Measurements from ENCODE around the gene DSC3.
"Not testable (repeated sequence)": the region's sequence is repeated elsewhere in the genome, so short reads cannot be mapped to it uniquely, and the experiment has no call there.

The DSC3 gene

GRCh38 chr18:31043709-31044108, 1.2 kb upstream of the DSC3 start:
- no peak overlapping the region for H3K27ac ChIP-seq (ENCODE audit: insufficient read depth, low read depth, low read length, poor library complexity, severe bottlenecking)
- H3K36me3 ChIP-seq (ENCODE audit: control insufficient read depth, insufficient read depth, low read length), result no peaks in the 10 kb centered on the region
- no peak overlapping the region for H3K4me3 ChIP-seq (ENCODE audit: insufficient read depth, low read depth, low read length)
- peaks cover 7% of the 10 kb centered on the region for H3K4me1 ChIP-seq (ENCODE audit: control insufficient read depth, insufficient read depth, low read length)
- peaks cover 61% of the 10 kb centered on the region for H3K27me3 ChIP-seq (ENCODE audit: control insufficient read depth, insufficient read depth, low read length, poor library complexity, severe bottlenecking)
- no peaks in the 10 kb centered on the region for H3K9me3 ChIP-seq (ENCODE audit: control insufficient read depth, low read length)
- 75 to 77% methylated on average over 7 of the region's 7 CpGs for whole genome bisulfite sequencing, 2 experiments

GRCh38 chr18:31042084-31042405, 497 bp downstream of the DSC3 start:
- no peaks in the 10 kb centered on the region for H3K9me3 ChIP-seq (ENCODE audit: control insufficient read depth, low read length)
- no peaks in the 10 kb centered on the region for H3K36me3 ChIP-seq (ENCODE audit: control insufficient read depth, insufficient read depth, low read length)
- H3K4me1 ChIP-seq (ENCODE audit: control insufficient read depth, insufficient read depth, low read length), result peaks cover 7% of the 10 kb centered on the region
- H3K4me3 ChIP-seq (ENCODE audit: insufficient read depth, low read depth, low read length), result peak overlapping the region; percentile 38
- 1% methylated on average over 17 of the region's 17 CpGs for WGBS, 2 experiments
- H3K27me3 ChIP-seq (ENCODE audit: control insufficient read depth, insufficient read depth, low read length, poor library complexity, severe bottlenecking), result peaks cover 66% of the 10 kb centered on the region
- H3K27ac ChIP-seq (ENCODE audit: insufficient read depth, low read depth, low read length, poor library complexity, severe bottlenecking), result no peak overlapping the region

- Histone ChIP-seq H3K27me3 (ENCODE audit: control insufficient read depth, insufficient read depth, low read length, poor library complexity, severe bottlenecking) (peaks cover 66% of the 10 kb centered on the region), H3K4me3 (ENCODE audit: insufficient read depth, low read depth, low read length) (peak overlapping the region; percentile 38), H3K4me1 (ENCODE audit: control insufficient read depth, insufficient read depth, low read length) (peaks cover 7% of the 10 kb centered on the region), H3K27ac (ENCODE audit: insufficient read depth, low read depth, low read length, poor library complexity, severe bottlenecking) (no peak overlapping the region), H3K36me3 (ENCODE audit: control insufficient read depth, insufficient read depth, low read length) (no peaks in the 10 kb centered on the region), H3K9me3 (ENCODE audit: control insufficient read depth, low read length) (no peaks in the 10 kb centered on the region)
- WGBS, 2 experiments, result 2% methylated on average over 52 of the region's 52 CpGs
Observed at GRCh38 chr18:31041271-31042083, 1.1 kb downstream of the DSC3 start.

GRCh38 chr18:31040686-31041270, 1.8 kb downstream of the DSC3 start:
- Histone ChIP-seq H3K4me3 (ENCODE audit: insufficient read depth, low read depth, low read length) (peak overlapping the region; percentile 38), H3K36me3 (ENCODE audit: control insufficient read depth, insufficient read depth, low read length) (no peaks in the 10 kb centered on the region), H3K4me1 (ENCODE audit: control insufficient read depth, insufficient read depth, low read length) (peaks cover 7% of the 10 kb centered on the region), H3K27ac (ENCODE audit: insufficient read depth, low read depth, low read length, poor library complexity, severe bottlenecking) (no peak overlapping the region), H3K27me3 (ENCODE audit: control insufficient read depth, insufficient read depth, low read length, poor library complexity, severe bottlenecking) (peaks cover 66% of the 10 kb centered on the region), H3K9me3 (ENCODE audit: control insufficient read depth, low read length) (no peaks in the 10 kb centered on the region)
- 10 to 13% methylated on average over 18 of the region's 18 CpGs for WGBS, 2 experiments

GRCh38 chr18:31039426-31039825, 3.1 kb downstream of the DSC3 start:
- H3K4me1 ChIP-seq (ENCODE audit: control insufficient read depth, insufficient read depth, low read length), result peaks cover 7% of the 10 kb centered on the region
- H3K27ac ChIP-seq (ENCODE audit: insufficient read depth, low read depth, low read length, poor library complexity, severe bottlenecking), result no peak overlapping the region
- H3K36me3 ChIP-seq (ENCODE audit: control insufficient read depth, insufficient read depth, low read length), result no peaks in the 10 kb centered on the region
- 89 to 91% methylated on average over 3 of the region's 3 CpGs for WGBS, 2 experiments
- H3K27me3 ChIP-seq (ENCODE audit: control insufficient read depth, insufficient read depth, low read length, poor library complexity, severe bottlenecking), result peaks cover 61% of the 10 kb centered on the region
- H3K9me3 ChIP-seq (ENCODE audit: control insufficient read depth, low read length), result no peaks in the 10 kb centered on the region
- H3K4me3 ChIP-seq (ENCODE audit: insufficient read depth, low read depth, low read length), result no peak overlapping the region

GRCh38 chr18:31037686-31038085, 4.9 kb downstream of the DSC3 start:
- H3K36me3 ChIP-seq (ENCODE audit: control insufficient read depth, insufficient read depth, low read length); H3K4me1 ChIP-seq (ENCODE audit: control insufficient read depth, insufficient read depth, low read length); H3K9me3 ChIP-seq (ENCODE audit: control insufficient read depth, low read length); H3K4me3 ChIP-seq (ENCODE audit: insufficient read depth, low read depth, low read length); H3K27ac ChIP-seq (ENCODE audit: insufficient read depth, low read depth, low read length, poor library complexity, severe bottlenecking): not testable (repeated sequence)
- H3K27me3 ChIP-seq (ENCODE audit: control insufficient read depth, insufficient read depth, low read length, poor library complexity, severe bottlenecking), result peaks cover 44% of the 10 kb centered on the region
- 89 to 90% methylated on average over 5 of the region's 5 CpGs for WGBS, 2 experiments

GRCh38 chr18:31034541-31034940, 8.0 kb downstream of the DSC3 start:
- 92 to 98% methylated on average over 2 to 3 of the region's 4 CpGs for WGBS, 2 experiments
- H3K27ac ChIP-seq (ENCODE audit: insufficient read depth, low read depth, low read length, poor library complexity, severe bottlenecking), result no peak overlapping the region

GRCh38 chr18:31030574-31031278, 11.8 kb downstream of the DSC3 start:
- Histone ChIP-seq H3K27ac (ENCODE audit: insufficient read depth, low read depth, low read length, poor library complexity, severe bottlenecking) (no peak overlapping the region), H3K9me3 (ENCODE audit: control insufficient read depth, low read length) (no peaks in the 10 kb centered on the region), H3K36me3 (ENCODE audit: control insufficient read depth, insufficient read depth, low read length) (no peaks in the 10 kb centered on the region), H3K4me1 (ENCODE audit: control insufficient read depth, insufficient read depth, low read length) (no peaks in the 10 kb centered on the region), H3K27me3 (ENCODE audit: control insufficient read depth, insufficient read depth, low read length, poor library complexity, severe bottlenecking) (no peaks in the 10 kb centered on the region), H3K4me3 (ENCODE audit: insufficient read depth, low read depth, low read length) (no peak overlapping the region)
- WGBS, 2 experiments, result 89 to 94% methylated on average over 3 of the region's 4 CpGs

More at GRCh38 chr18:31034541-31034940, 8.0 kb downstream of the DSC3 start:
- peaks cover 12% of the 10 kb centered on the region for H3K27me3 ChIP-seq (ENCODE audit: control insufficient read depth, insufficient read depth, low read length, poor library complexity, severe bottlenecking)
- H3K36me3 ChIP-seq (ENCODE audit: control insufficient read depth, insufficient read depth, low read length), result no peaks in the 10 kb centered on the region
- H3K4me1 ChIP-seq (ENCODE audit: control insufficient read depth, insufficient read depth, low read length), result no peaks in the 10 kb centered on the region
- no peak overlapping the region for H3K4me3 ChIP-seq (ENCODE audit: insufficient read depth, low read depth, low read length)
- no peaks in the 10 kb centered on the region for H3K9me3 ChIP-seq (ENCODE audit: control insufficient read depth, low read length)

GRCh38 chr18:31015715-31016434, 26.7 kb downstream of the DSC3 start:
- Histone ChIP-seq H3K4me1 (ENCODE audit: control insufficient read depth, insufficient read depth, low read length) (no peaks in the 10 kb centered on the region), H3K27me3 (ENCODE audit: control insufficient read depth, insufficient read depth, low read length, poor library complexity, severe bottlenecking) (no peaks in the 10 kb centered on the region), H3K9me3 (ENCODE audit: control insufficient read depth, low read length) (no peaks in the 10 kb centered on the region), H3K4me3 (ENCODE audit: insufficient read depth, low read depth, low read length) (no peak overlapping the region), H3K27ac (ENCODE audit: insufficient read depth, low read depth, low read length, poor library complexity, severe bottlenecking) (no peak overlapping the region), H3K36me3 (ENCODE audit: control insufficient read depth, insufficient read depth, low read length) (no peaks in the 10 kb centered on the region)
- 93 to 97% methylated on average over 3 of the region's 3 CpGs for WGBS, 2 experiments

- 86 to 87% methylated on average over 7 of the region's 7 CpGs for WGBS, 2 experiments
- not testable (repeated sequence) for H3K4me1 ChIP-seq (ENCODE audit: control insufficient read depth, insufficient read depth, low read length); H3K27me3 ChIP-seq (ENCODE audit: control insufficient read depth, insufficient read depth, low read length, poor library complexity, severe bottlenecking); H3K36me3 ChIP-seq (ENCODE audit: control insufficient read depth, insufficient read depth, low read length); H3K4me3 ChIP-seq (ENCODE audit: insufficient read depth, low read depth, low read length); H3K9me3 ChIP-seq (ENCODE audit: control insufficient read depth, low read length); H3K27ac ChIP-seq (ENCODE audit: insufficient read depth, low read depth, low read length, poor library complexity, severe bottlenecking)
Observed at GRCh38 chr18:31011455-31011854, 31.1 kb downstream of the DSC3 start.
